GM19328 (cell line): ENCODE results near the gene OLR1.
A peak's percentile ranks its signal among the peaks of the same experiment; 100 is the strongest.
"Not testable (repeated sequence)": the region's sequence is repeated elsewhere in the genome, so short reads cannot be mapped to it uniquely, and the experiment has no call there.

Experiments used
- ATAC-seq: cut with Tn5 transposase; IDR thresholded peaks from one replicate; pipeline ENCODE4 v1.9.1; 2021; ENCODE audit warnings: mild to moderate bottlenecking, moderate library complexity; ENCODE audit not compliant: unreplicated experiment

Gene OLR1

GRCh38 chr12:10191865-10192264 lies 19.9 kb upstream of the OLR1 start:
- no peak for ATAC-seq

- ATAC-seq, result peak; percentile 90
Observed at GRCh38 chr12:10190558-10191388, 18.8 kb upstream of the OLR1 start.

- ATAC-seq, result no peak
Observed at GRCh38 chr12:10189653-10190052, 17.7 kb upstream of the OLR1 start.

- not testable (repeated sequence) for ATAC-seq
Observed at GRCh38 chr12:10186958-10187357, 15.0 kb upstream of the OLR1 start.

GRCh38 chr12:10186299-10186698 lies 14.4 kb upstream of the OLR1 start:
- no peak for ATAC-seq

- no peak for ATAC-seq
Observed at GRCh38 chr12:10184261-10184843, 12.4 kb upstream of the OLR1 start.

GRCh38 chr12:10182354-10183049 lies 10.6 kb upstream of the OLR1 start:
- no peak for ATAC-seq

GRCh38 chr12:10179776-10180181 lies 7.8 kb upstream of the OLR1 start:
- ATAC-seq, result no peak

GRCh38 chr12:10178821-10179220 lies 6.9 kb upstream of the OLR1 start, which contains the start of gene TMEM52B:
Gene TMEM52B (plus strand): TSS chr12:10179032. CDS start chr12:10179575, 543 bp downstream.
- no peak for ATAC-seq

GRCh38 chr12:10175846-10176636 lies 4.1 kb upstream of the OLR1 start:
- no peak for ATAC-seq

- ATAC-seq, result no peak
Observed at GRCh38 chr12:10174986-10175614, 3.2 kb upstream of the OLR1 start.

- no peak for ATAC-seq
Observed at GRCh38 chr12:10170216-10170615, 1.7 kb downstream of the OLR1 start.

- ATAC-seq, result no peak
Observed at GRCh38 chr12:10169104-10169503, 2.8 kb downstream of the OLR1 start.

GRCh38 chr12:10167599-10167998 lies 4.3 kb downstream of the OLR1 start:
- no peak for ATAC-seq

GRCh38 chr12:10165421-10165820 lies 6.5 kb downstream of the OLR1 start:
- no peak for ATAC-seq

GRCh38 chr12:10163084-10163483 lies 8.8 kb downstream of the OLR1 start:
- ATAC-seq, result no peak

- ATAC-seq, result no peak
Observed at GRCh38 chr12:10160617-10161385, 11.1 kb downstream of the OLR1 start.

GRCh38 chr12:10159280-10159679 lies 12.7 kb downstream of the OLR1 start:
- ATAC-seq, result no peak

- ATAC-seq, result no peak
Observed at GRCh38 chr12:10158406-10158805, 13.5 kb downstream of the OLR1 start.

- no peak for ATAC-seq
Observed at GRCh38 chr12:10155966-10156365, 16.0 kb downstream of the OLR1 start.
